HepG2 (cell line): ENCODE measurements around the gene CAPZB. TPM values are rescaled to one million over a fixed set of nuclear protein-coding genes. Genes with fewer than 3 reads are reported as not detected.

Experiments used
- ATAC-seq: fragments of 200-7000 bp; cut with Tn5 transposase; 3 replicates; pipeline ENCODE4 v1.9.1; 2020; ENCODE audit warnings: mild to moderate bottlenecking, moderate library complexity
- BruUV-seq: library from RNA; stranded (reverse); fragments of 400-500 nt; replicated peaks from 2 replicates; lab custom pipeline; 2021; lab: Mats Ljungman, UMichigan
- CTCF ChIA-PET: fragments of 300-600 bp; formaldehyde crosslinking; extraction: SDS; loops from one replicate; lab custom pipeline; 2021; ENCODE audit warnings: low total read pairs, inconsistent platforms, low intra/inter-chr PET ratio; lab: Yijun Ruan, JAX
- POLR2A ChIA-PET: fragments of 350-600 bp; sonication (Branson Sonifier 250); formaldehyde crosslinking; loops from one replicate; lab custom pipeline; 2020; ENCODE audit warnings: antibody characterized with exemption, inconsistent platforms; lab: Yijun Ruan, JAX
- DNase-seq: peaks from one replicate; pipeline ENCODE4 v3.0.0-alpha.2; 2015; ENCODE audit warnings: low spot score
- FAIRE-seq: peaks from 3 replicates; lab custom pipeline; 2011; peaks lifted over from hg19 to GRCh38; lab: Jason Lieb, UNC
- H2AFZ ChIP-seq: one replicate; pipeline ENCODE4 v1.6.1; 2011; ENCODE audit warnings: low read length, inconsistent platforms
- H3K27ac ChIP-seq: fragments of 300-600 bp; 3 replicates; pipeline ENCODE4 v1.8.0; 2011; ENCODE audit warnings: mixed run types, mild to moderate bottlenecking, mixed read lengths, low read length, inconsistent platforms; ENCODE audit not compliant: insufficient read depth; ENCODE audit errors: extremely low read length
- H3K27me3 ChIP-seq, 2 experiments: fragments of 200-600 bp in 1 of 2; 2 replicates in 1 of 2; 3 replicates in 1 of 2; pipeline versions ENCODE4 v1.6.0 to v1.8.0; 2011; ENCODE audit warnings: low read length in 2 of 2, mild to moderate bottlenecking in 2 of 2, moderate library complexity in 2 of 2, inconsistent platforms in 1 of 2; ENCODE audit not compliant: insufficient read depth in 2 of 2, control insufficient read depth in 1 of 2
- H3K36me3 ChIP-seq, 2 experiments: fragments of 200-600 bp in 1 of 2; replicated peaks in 1 of 2; 2 replicates in 1 of 2; 3 replicates in 1 of 2; pipeline versions ENCODE4 v1.5.1 to v1.8.0; 2011; ENCODE audit warnings: low read length in 2 of 2, inconsistent platforms in 1 of 2; ENCODE audit not compliant: insufficient read depth in 2 of 2, control insufficient read depth in 1 of 2
- H3K4me1 ChIP-seq: 2 replicates; pipeline ENCODE4 v1.5.1; 2012; ENCODE audit warnings: low read length, inconsistent platforms; ENCODE audit not compliant: insufficient read depth
- H3K4me2 ChIP-seq: 2 replicates; pipeline ENCODE4 v1.6.0; 2011; ENCODE audit warnings: low read depth, low read length, inconsistent platforms
- H3K4me3 ChIP-seq, 3 experiments: fragments of 200-600 bp in 1 of 3; sonication (generic), shearing (Covaris generic) in 1 of 3; replicated peaks in 1 of 3; 2 replicates each; pipeline ENCODE4 v1.5.1; 2011 to 2016; ENCODE audit warnings: low read length in 3 of 3, inconsistent platforms in 2 of 3, low read depth in 2 of 3, mild to moderate bottlenecking in 2 of 3, control low read depth in 1 of 3, mixed read lengths in 1 of 3; ENCODE audit not compliant: insufficient read depth in 1 of 3
- H3K79me2 ChIP-seq: one replicate; pipeline ENCODE4 v1.6.1; 2011; ENCODE audit warnings: low read length, inconsistent platforms; ENCODE audit not compliant: insufficient read depth
- H3K9ac ChIP-seq: 2 replicates; pipeline ENCODE4 v1.6.0; 2011; ENCODE audit warnings: mild to moderate bottlenecking, low read depth, low read length, inconsistent platforms; ENCODE audit not compliant: insufficient read depth
- H3K9me3 ChIP-seq: 2 replicates; pipeline ENCODE4 v1.5.1; 2012; ENCODE audit warnings: mild to moderate bottlenecking, low read length
- H4K20me1 ChIP-seq: 2 replicates; pipeline ENCODE4 v1.6.0; 2011; ENCODE audit warnings: inconsistent platforms, mild to moderate bottlenecking, low read length, moderate library complexity; ENCODE audit not compliant: insufficient read depth
- CEBPB ChIP-seq: IDR thresholded peaks from 2 replicates; pipeline ENCODE4 v1.6.1; 2011; ENCODE audit warnings: low read depth, low read length, improper control_type of control experiment, borderline replicate concordance
- KLF6 ChIP-seq: IDR thresholded peaks from 2 replicates; pipeline ENCODE4 v1.8.0; 2016; ENCODE audit warnings: missing biosample characterization, missing genetic modification reagents
- SALL2 ChIP-seq: sonication (generic); formaldehyde crosslinking; IDR thresholded peaks from 2 replicates; pipeline ENCODE4 v1.8.1; 2023; ENCODE audit warnings: mild to moderate bottlenecking, missing genetic modification reagents, inconsistent platforms
- U2AF1 ChIP-seq: fragments of 200-400 bp; formaldehyde crosslinking; optimal IDR thresholded peaks from 2 replicates; pipeline ENCODE3; 2017; ENCODE audit warnings: mild to moderate bottlenecking, low read depth, low read length
- ZNF10 ChIP-seq: sonication (generic); formaldehyde crosslinking; IDR thresholded peaks from 2 replicates; pipeline ENCODE4 v1.4.0; 2020; ENCODE audit warnings: mild to moderate bottlenecking, low read depth, missing genetic modification reagents, borderline replicate concordance
- ZNF432 ChIP-seq: sonication (generic); formaldehyde crosslinking; IDR thresholded peaks from 2 replicates; pipeline ENCODE4 v1.5.0; 2020; ENCODE audit warnings: missing genetic modification reagents, mild to moderate bottlenecking, borderline replicate concordance
- WGBS: methylation state at CpG from one replicate; pipeline ENCODE4 v1.1.6; 2017; ENCODE audit warnings: low lambda C conversion rate; 5-methylcytosine and 5-hydroxymethylcytosine counted together
- in situ Hi-C: cut with HindIII; loops from 2 replicates; pipeline ENCODE4 v1.10.0; 2017; ENCODE audit warnings: low pct_unique_long_range_greater_than_20kb; ENCODE audit not compliant: extremely low pct_ligation_motif_present
- intact Hi-C: fragments of 100-400 bp; cut with micrococcal nuclease; formaldehyde crosslinking; loops from one replicate; pipeline ENCODE4 v1.10.0; 2022; ENCODE audit not compliant: unreplicated experiment
- polyA plus RNA-seq, 8 experiments: library from polyadenylated mRNA; depleted of rRNA in 3 of 8; stranded (reverse) in 7 of 8; unstranded in 1 of 8; fragments of >200 nt; fragmentation: Illumina TruSeq in 4 of 8; extraction: Trizol in 4 of 8; gene quantifications; 2 replicates each; pipeline versions ENCODE4 v1.2.1 to v1.2.3, GENCODE V29; 2011 to 2016; ENCODE audit warnings: low read depth in 4 of 8, missing spikeins in 1 of 8, mixed read lengths in 1 of 8; ENCODE audit not compliant: insufficient read depth in 1 of 8
- total RNA-seq, 5 experiments: library from RNA; depleted of rRNA; stranded (reverse); fragments of >200 nt; fragmentation: Illumina TruSeq; extraction: Trizol; gene quantifications; 2 replicates each; pipeline ENCODE4 v1.2.3, GENCODE V29; 2016; ENCODE audit warnings: low read depth in 1 of 5
- TF ChIP-seq, protein P1 (sequence below): sonication (generic); formaldehyde crosslinking; IDR thresholded peaks from 2 replicates; pipeline ENCODE4 v1.4.0; 2020; ENCODE audit warnings: missing genetic modification reagents
- TF ChIP-seq, protein P2 (sequence below): sonication (generic); formaldehyde crosslinking; IDR thresholded peaks from 2 replicates; pipeline ENCODE4 v1.5.0; 2020; ENCODE audit warnings: missing genetic modification reagents, mild to moderate bottlenecking, borderline replicate concordance
- TF ChIP-seq, protein P3 (sequence below): sonication (generic); formaldehyde crosslinking; IDR thresholded peaks from 2 replicates; pipeline ENCODE4 v1.8.1; 2023; ENCODE audit warnings: mild to moderate bottlenecking, moderate library complexity, missing genetic modification reagents

Gene CAPZB
- total and polyA plus RNA-seq, 2 of the 13 experiments (the other 11 are each of a cell fraction or from before 2014, with no cell fraction given): 58.9 to 76.9 TPM

DNA sequence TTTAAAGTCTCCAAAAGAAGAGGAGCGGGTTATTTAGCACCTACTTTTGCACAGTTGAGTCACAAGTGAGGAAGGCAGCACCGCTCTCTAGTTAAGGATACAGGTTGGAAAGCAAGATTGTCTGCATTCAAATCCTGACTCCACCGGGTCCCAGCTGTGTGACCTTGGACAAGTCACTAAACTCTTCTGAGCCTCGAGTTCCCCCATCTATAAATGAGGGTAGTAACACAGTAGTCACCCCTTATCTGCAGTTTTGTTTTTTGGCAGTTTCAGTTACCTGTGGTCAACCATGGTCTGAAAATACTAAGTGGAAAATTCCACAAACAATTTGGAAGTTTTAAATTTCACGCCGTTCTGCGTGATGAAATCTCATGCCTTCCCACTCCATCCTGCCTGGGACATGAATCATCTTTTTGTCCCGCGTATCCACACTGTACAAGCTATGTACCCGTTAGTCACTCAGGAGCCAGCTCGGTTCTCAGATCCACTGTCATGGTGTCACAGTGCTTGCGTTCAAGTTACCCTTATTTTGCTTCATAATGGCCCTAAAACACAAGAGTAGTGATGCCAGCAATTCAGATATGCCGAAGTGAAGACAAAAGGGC is 49.4 kb downstream of the CAPZB start (continued):
- TF ChIP-seq, protein P1, sequence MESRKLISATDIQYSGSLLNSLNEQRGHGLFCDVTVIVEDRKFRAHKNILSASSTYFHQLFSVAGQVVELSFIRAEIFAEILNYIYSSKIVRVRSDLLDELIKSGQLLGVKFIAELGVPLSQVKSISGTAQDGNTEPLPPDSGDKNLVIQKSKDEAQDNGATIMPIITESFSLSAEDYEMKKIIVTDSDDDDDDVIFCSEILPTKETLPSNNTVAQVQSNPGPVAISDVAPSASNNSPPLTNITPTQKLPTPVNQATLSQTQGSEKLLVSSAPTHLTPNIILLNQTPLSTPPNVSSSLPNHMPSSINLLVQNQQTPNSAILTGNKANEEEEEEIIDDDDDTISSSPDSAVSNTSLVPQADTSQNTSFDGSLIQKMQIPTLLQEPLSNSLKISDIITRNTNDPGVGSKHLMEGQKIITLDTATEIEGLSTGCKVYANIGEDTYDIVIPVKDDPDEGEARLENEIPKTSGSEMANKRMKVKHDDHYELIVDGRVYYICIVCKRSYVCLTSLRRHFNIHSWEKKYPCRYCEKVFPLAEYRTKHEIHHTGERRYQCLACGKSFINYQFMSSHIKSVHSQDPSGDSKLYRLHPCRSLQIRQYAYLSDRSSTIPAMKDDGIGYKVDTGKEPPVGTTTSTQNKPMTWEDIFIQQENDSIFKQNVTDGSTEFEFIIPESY (CRISPR knock-in tag): peak; percentile 79
- TF ChIP-seq KLF6 (CRISPR knock-in tag) (no peak), ZNF432 (CRISPR knock-in tag) (no peak), ZNF10 (no peak), U2AF1 (no peak)
- TF ChIP-seq, protein P2, sequence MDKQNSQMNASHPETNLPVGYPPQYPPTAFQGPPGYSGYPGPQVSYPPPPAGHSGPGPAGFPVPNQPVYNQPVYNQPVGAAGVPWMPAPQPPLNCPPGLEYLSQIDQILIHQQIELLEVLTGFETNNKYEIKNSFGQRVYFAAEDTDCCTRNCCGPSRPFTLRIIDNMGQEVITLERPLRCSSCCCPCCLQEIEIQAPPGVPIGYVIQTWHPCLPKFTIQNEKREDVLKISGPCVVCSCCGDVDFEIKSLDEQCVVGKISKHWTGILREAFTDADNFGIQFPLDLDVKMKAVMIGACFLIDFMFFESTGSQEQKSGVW (CRISPR knock-in tag): no peak
- TF ChIP-seq, protein P3, sequence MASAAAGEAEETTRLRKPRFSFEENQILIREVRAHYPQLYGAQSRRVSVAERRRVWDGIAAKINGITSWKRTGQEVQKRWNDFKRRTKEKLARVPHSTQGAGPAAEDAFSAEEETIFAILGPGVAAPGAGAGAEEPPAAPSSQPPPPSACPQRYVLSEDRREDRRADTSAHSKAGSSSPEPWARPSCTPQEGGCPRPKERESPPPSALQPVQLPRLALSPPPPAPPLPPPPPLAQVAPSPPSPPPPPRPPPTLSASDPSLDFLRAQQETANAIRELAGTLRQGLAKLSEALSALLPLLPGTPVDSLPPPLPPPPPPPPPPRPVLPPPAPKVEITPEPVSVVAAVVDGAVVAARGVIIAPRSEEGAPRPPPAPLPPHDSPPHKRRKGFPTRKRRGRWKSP (CRISPR knock-in tag): no peak

DNA sequence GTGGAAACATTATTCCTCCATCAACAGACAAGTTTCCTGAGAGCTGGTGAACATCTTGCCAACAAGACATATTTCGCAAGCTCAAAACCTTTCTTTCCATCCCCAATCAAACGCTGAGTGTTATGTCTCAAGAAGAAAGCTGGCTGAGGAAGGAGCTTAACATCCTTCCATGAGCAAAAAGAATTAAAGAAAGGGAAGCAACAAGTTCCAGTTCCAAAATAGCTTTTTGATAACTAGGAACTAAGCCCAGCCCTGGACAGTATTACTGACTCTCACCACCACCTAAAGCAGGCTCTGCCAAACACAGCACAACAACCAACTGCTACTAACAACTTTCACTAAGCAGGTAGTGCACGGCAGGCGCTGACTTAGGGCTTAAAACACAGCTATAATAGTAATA is 50.2 kb downstream of the CAPZB start:
- peaks cover 89% of the 10 kb centered on the region for H3K4me1 ChIP-seq
- ATAC-seq (no peak), DNase-seq (no peak), FAIRE-seq (no peak)
- no peak overlapping the region for H3K27ac ChIP-seq
- ChIA-PET CTCF (no interaction called here), POLR2A (no interaction called here)
- in situ Hi-C loops (no loop called here), intact Hi-C loops (no loop called here)
- no peak overlapping the region for H3K4me2 ChIP-seq
- peaks cover 4% of the 10 kb centered on the region for H4K20me1 ChIP-seq
- 91% methylated on average over 4 of the region's 4 CpGs for WGBS
- H3K27me3 ChIP-seq: no peaks in the 10 kb centered on the region
- H3K4me3 ChIP-seq: no peak overlapping the region
- H3K36me3 ChIP-seq: peaks cover 0 to 3% of the 10 kb centered on the region in 2 experiments; a peak in 2 of 5 replicates
- peak; percentile 50 for TF ChIP-seq CEBPB
- no peak for TF ChIP-seq SALL2 (CRISPR knock-in tag)
- no peaks in the 10 kb centered on the region for H3K9me3 ChIP-seq
- H3K9ac ChIP-seq: no peak overlapping the region
- H2AFZ ChIP-seq: no peak overlapping the region
- H3K79me2 ChIP-seq: peaks cover 80% of the 10 kb centered on the region
- no TSS peak for BruUV-seq
